ENCODE data around the gene SSTR3.

DNA sequence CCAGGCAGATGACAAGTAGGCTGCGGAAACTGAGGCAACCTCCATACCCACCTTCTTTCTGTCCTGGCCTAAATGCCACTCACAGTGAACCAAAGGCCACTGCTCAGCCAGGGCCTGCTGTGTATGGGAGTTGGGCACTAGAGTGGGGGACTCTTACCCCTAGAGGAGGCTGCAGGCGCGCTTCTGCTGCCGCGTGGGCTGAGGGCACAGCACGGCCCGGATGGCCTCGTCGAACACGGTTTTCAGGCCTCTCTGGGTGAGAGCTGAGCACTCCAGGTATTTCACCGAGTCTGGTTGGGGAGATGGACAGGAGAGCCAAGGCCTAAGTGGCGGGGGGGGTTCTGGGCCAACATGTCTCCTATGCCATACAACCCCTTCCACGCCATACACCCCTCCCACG is 14.2 kb upstream of the SSTR3 start:
- TF ChIP-seq CTCF (IDR thresholded peaks at IDR 0.05; ENCODE audit: insufficient read depth, low read length) = no peak
- TF ChIP-seq POLR2AphosphoS5 (IDR thresholded peaks at IDR 0.05; ENCODE audit: low read depth) = no peak
- no peak for TF ChIP-seq GABPA (IDR thresholded peaks at IDR 0.05; ENCODE audit: low read depth)
- no peak for TF ChIP-seq REST (IDR thresholded peaks at IDR 0.05; ENCODE audit: insufficient replicate concordance, low read depth)
- no peak for TF ChIP-seq SPI1 (IDR thresholded peaks at IDR 0.05; ENCODE audit: borderline replicate concordance, low read depth)

Measured in HL-60 (cell line).